Kidney (tissue), 14 donors: ENCODE measurements around the gene JTB. TPM values are rescaled to one million over a fixed set of nuclear protein-coding genes. Genes with fewer than 3 reads are reported as not detected.
"Not testable (repeated sequence)": the region's sequence is repeated elsewhere in the genome, so short reads cannot be mapped to it uniquely, and the experiment has no call there.

ENCODE experiments used
- DNase-seq, 5 donors: peaks; one replicate each; pipeline ENCODE4 v3.0.0-alpha.2; 2013 to 2020
- FAIRE-seq: peaks from 2 replicates; lab custom pipeline; 2012; peaks lifted over from hg19 to GRCh38; lab: Jason Lieb, UNC
- H3K27ac ChIP-seq, 2 donors: one replicate each; pipeline ENCODE4 v1.7.0; 2013; ENCODE audit warnings: low read depth in 2 of 2, low read length in 2 of 2, inconsistent platforms in 1 of 2
- H3K27me3 ChIP-seq: one replicate; pipeline ENCODE4 v1.7.1; 2013; ENCODE audit warnings: low read length, inconsistent platforms; ENCODE audit not compliant: control insufficient read depth, insufficient read depth
- H3K36me3 ChIP-seq, 3 donors: one replicate each; pipeline versions ENCODE4 v1.7.0 to v1.7.1; 2013; ENCODE audit warnings: low read length in 3 of 3, control low read depth in 1 of 3, inconsistent platforms in 1 of 3; ENCODE audit not compliant: insufficient read depth in 3 of 3, control insufficient read depth in 2 of 3
- H3K4me1 ChIP-seq, 3 donors: one replicate each; pipeline versions ENCODE4 v1.7.0 to v1.7.1; 2013; ENCODE audit warnings: low read length in 3 of 3, inconsistent platforms in 1 of 3, low read depth in 1 of 3; ENCODE audit not compliant: control insufficient read depth in 2 of 3, insufficient read depth in 2 of 3
- H3K4me3 ChIP-seq, 3 donors: one replicate each; pipeline versions ENCODE4 v1.7.0 to v1.8.1; 2013; ENCODE audit warnings: low read length in 3 of 3, control low read depth in 1 of 3, inconsistent platforms in 1 of 3
- H3K9ac ChIP-seq, 3 donors: one replicate each; pipeline versions ENCODE4 v1.7.0 to v1.7.1; 2013; ENCODE audit warnings: low read length in 3 of 3, control low read depth in 1 of 3, inconsistent platforms in 1 of 3
- H3K9me3 ChIP-seq, 3 donors: one replicate each; pipeline versions ENCODE4 v1.7.0 to v1.7.1; 2013; ENCODE audit warnings: low read length in 3 of 3, control low read depth in 1 of 3, inconsistent platforms in 1 of 3; ENCODE audit not compliant: control insufficient read depth in 2 of 3, insufficient read depth in 1 of 3
- intact Hi-C: fragments of 100-400 bp; cut with DNase I; formaldehyde crosslinking; loops from one replicate; pipeline ENCODE4 v1.11.1; 2022
- polyA plus RNA-seq: library from polyadenylated mRNA; stranded (reverse); fragments of 350-450 nt; fragmentation: Illumina TruSeq; extraction: RNeasy Lipid Tissue Mini Kit (QIAGEN cat#74804); gene quantifications from one replicate; pipeline ENCODE4 v1.2.3, GENCODE V29; 2014; ENCODE audit warnings: low read depth, low replicate concordance; ENCODE audit not compliant: insufficient read depth
- total RNA-seq: library from RNA; stranded (reverse); fragmentation: NEBNext Ultra II Directional; extraction: Animal tissue kit (Norgen Biotek cat#: 25700); gene quantifications from one replicate; pipeline ENCODE4 v1.2.1, GENCODE V29; 2021
- TF ChIP-seq, protein P1 (sequence below): IDR thresholded peaks from 3 replicates; pipeline ENCODE4 v1.5.1; 2012; ENCODE audit warnings: mild to moderate bottlenecking, moderate library complexity, borderline replicate concordance; ENCODE audit not compliant: insufficient read depth; ENCODE audit errors: extremely low read depth
- donor health status: control.
- donor health status: control.
- donor health status: control.
- donor health status: control.
- donor health status: control.
- donor health status: DM: yes; HTN: yes; CAD: no.
- donor health status: Normal renal cell carcinoma (clear cell type).

JTB gene
- total and polyA plus RNA-seq, 2 donors from 2014 or later, result 97.0 to 188 TPM

DNA sequence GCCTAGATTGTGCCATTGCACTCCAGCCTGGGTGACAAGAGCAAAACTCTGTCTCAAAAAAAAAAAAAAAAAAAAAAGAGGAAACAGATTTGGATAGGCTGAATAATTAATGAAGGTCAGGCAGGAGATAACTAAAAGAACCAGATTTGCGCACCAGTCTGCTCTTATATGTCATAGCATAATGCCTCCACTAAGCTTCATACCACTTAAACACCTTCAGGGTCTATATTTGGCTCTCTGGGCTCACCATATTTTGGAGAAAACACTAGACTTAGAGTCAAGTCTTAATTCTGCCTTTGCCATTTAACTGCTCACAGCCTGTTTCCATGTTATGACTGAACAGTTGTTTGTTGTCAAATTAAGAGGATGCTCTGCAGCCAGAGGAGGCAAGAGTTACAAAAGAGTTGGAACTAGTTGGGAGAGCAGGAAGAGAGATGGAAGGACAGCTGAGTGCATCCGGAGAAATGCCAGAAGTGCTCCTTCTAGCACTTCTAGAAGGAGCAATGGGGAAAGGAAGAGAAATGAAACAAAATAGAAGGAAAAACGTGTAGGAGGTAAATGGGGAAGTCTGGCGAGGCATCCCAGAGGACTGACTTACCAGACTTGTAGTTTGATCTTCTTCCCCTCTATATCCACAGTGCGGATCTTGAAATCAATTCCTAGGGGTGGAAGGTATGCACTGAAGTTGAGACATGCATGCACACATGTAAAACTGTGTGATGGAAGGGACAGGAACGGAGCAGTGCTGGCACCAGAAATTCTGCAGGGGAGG lies 6.8 kb upstream of the JTB start:
- Histone ChIP-seq H3K27me3 (no peaks in the 10 kb centered on the region), H3K4me3 (peak overlapping the region in 2 of 3 donors; percentile 13 to 17), H3K36me3 (no peaks in the 10 kb centered on the region), H3K9me3 (no peaks in the 10 kb centered on the region), H3K4me1 (peaks cover 0 to 15% (median 6%) of the 10 kb centered on the region in 3 donors), H3K27ac (no peak overlapping the region), H3K9ac (no peak overlapping the region)
- intact Hi-C loops, result loop anchor here (10.0 kb wide), 1 partner anchor 190 kb away; no protein-coding TSS in a partner anchor
- FAIRE-seq, result no peak
- DNase-seq, result peak in 2 of 5 donors; percentile 31 to 73
- TF ChIP-seq, protein P1, sequence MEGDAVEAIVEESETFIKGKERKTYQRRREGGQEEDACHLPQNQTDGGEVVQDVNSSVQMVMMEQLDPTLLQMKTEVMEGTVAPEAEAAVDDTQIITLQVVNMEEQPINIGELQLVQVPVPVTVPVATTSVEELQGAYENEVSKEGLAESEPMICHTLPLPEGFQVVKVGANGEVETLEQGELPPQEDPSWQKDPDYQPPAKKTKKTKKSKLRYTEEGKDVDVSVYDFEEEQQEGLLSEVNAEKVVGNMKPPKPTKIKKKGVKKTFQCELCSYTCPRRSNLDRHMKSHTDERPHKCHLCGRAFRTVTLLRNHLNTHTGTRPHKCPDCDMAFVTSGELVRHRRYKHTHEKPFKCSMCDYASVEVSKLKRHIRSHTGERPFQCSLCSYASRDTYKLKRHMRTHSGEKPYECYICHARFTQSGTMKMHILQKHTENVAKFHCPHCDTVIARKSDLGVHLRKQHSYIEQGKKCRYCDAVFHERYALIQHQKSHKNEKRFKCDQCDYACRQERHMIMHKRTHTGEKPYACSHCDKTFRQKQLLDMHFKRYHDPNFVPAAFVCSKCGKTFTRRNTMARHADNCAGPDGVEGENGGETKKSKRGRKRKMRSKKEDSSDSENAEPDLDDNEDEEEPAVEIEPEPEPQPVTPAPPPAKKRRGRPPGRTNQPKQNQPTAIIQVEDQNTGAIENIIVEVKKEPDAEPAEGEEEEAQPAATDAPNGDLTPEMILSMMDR, result no peak

DNA sequence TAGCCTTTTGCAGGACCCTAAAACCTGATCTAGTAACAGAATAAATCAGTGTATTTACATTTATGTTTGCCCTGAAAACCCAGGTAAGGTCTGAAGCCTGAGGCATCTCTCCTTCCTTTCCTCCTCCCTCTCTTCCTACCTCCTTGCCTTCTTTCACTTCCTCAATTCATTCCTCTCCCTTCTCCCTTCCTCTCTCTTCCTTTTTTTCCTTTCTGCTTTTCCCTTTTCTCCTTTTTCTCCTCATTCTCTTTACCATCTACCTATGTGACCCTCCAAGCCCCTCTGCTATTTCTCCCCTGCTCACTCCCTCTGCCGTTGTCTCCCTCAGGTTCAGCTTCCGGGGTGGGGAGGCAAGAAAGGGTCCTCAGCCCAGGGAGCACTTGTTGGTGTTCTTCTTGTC lies 4.3 kb upstream of the JTB start:
- DNase-seq, H3K36me3 ChIP-seq, H3K9ac ChIP-seq, H3K27ac ChIP-seq, FAIRE-seq, H3K4me3 ChIP-seq, H3K9me3 ChIP-seq, H3K27me3 ChIP-seq: not testable (repeated sequence)
- intact Hi-C loops, result loop anchor here (10.0 kb wide), 1 partner anchor 187 kb away; no protein-coding TSS in a partner anchor
- peaks cover 0 to 19% (median 4%) of the 10 kb centered on the region in 3 donors for H3K4me1 ChIP-seq

DNA sequence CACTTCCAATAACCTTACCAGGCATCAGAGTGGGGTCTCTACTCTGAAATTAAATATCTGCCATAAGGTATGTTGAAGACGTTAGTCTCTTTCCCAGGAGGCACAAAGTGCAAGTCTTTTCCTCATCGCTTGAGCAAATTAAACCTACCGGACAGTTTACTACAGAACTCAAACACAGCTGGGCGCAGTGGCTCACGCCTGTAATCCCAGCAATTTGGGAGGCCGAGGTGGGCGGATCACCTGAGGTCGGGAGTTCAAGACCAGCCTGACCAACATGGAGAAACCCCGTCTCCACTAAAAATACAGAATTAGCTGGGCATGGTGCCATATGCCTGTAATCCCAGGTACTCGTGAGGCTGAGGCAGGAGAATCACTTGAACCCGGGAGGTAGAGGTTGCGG lies 1.6 kb upstream of the JTB start:
- intact Hi-C loops, H3K4me1 ChIP-seq, H3K27me3 ChIP-seq, H3K9ac ChIP-seq, H3K9me3 ChIP-seq, FAIRE-seq, H3K27ac ChIP-seq, H3K4me3 ChIP-seq, DNase-seq, H3K36me3 ChIP-seq: not testable (repeated sequence)

DNA sequence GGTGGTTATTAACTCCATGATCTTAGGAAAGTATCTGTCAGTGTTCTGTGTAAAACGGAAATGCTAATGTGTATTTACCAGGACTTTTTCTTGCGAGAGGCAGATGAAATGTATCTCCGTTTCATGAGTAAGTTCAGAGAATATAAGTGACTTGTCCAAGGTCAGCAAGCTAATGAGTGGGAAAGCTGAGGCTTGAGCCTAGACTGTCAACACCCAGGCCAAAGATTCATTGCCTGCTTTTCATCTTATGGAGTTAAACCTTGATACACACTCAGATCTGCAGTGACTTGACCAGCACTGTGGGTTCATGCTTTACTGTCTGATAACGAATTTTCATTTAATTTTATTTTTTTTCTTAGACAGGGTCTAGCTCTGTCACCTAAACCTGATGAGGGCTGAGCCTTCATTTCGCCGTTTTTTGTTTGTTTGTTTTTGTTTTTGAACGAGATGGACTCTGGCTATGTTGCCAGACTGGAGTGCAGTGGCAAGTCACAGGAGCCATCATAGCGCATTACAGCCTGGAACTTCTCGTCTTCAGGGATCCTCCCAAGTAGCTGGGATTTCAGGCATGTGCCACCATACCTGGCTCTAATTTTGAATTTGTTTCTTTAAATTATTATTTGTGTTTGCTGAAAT lies 918 bp upstream of the JTB start:
- no peaks in the 10 kb centered on the region for H3K9me3 ChIP-seq
- H3K27me3 ChIP-seq, result no peaks in the 10 kb centered on the region
- intact Hi-C loops, result no loop called here
- DNase-seq (no peak), FAIRE-seq (no peak)
- peaks cover 2 to 8% (median 4%) of the 10 kb centered on the region in 3 donors for H3K36me3 ChIP-seq
- H3K9ac ChIP-seq, result peak overlapping the region in 2 of 3 donors; percentile 42 to 95
- H3K4me3 ChIP-seq, result peak overlapping the region; percentile 64 to 92 (median 91)
- peak overlapping the region; percentile 83 to 92 for H3K27ac ChIP-seq
- TF ChIP-seq, protein P1, result no peak
- peaks cover 0 to 8% (median 0%) of the 10 kb centered on the region in 3 donors for H3K4me1 ChIP-seq
